GM21529 (cell line): ENCODE measurements around the gene TBC1D9B.

Experiments used
- ATAC-seq: cut with Tn5 transposase; IDR thresholded peaks from one replicate; pipeline ENCODE4 v1.9.1; 2021; ENCODE audit not compliant: unreplicated experiment

TBC1D9B gene

DNA sequence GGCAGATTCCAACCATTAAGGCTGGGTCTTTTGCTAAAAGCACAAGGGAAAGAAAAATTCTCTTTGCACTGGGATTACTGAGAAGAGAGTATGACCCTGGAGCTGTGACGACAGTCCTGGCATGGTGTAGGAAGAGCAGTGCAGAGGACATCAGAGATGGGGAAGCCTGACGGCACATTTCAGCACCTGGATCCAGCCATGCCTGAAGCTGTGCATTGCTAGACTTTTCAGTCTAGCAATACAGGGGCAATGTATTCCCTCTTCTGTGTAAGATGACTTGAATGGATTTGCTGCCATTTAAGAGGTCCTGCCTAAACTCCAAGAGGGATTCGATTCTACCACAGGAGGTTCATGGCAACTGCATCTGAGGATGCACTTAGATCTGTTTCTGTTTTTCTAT lies 36.7 kb downstream of the TBC1D9B start:
- no peak for ATAC-seq

DNA sequence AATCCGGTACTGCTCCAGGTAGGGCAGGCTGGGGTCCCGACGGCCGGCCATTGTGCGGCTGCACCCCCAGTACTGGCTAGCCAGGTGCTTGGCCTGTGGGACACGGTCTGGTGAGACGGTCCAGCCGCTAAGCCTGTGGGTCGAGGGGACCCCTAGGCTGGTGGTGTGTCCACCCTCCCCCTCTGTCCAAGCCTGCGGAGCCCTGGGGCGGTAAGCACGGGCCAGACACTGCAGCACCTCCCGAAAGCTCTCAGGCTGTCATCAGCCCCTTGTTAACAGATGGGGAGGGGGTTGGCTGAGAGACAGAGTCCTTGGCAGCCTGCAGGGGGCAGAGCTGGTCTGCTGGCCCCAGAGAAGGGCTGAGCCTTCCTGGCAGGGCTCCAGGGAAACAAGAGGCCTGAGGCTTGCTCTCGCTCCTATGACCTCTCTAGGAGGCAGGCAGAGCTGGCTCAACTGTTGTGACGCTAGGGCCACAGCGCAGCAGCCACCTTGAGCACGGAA lies 37.2 kb downstream of the TBC1D9B start:
- no peak for ATAC-seq

DNA sequence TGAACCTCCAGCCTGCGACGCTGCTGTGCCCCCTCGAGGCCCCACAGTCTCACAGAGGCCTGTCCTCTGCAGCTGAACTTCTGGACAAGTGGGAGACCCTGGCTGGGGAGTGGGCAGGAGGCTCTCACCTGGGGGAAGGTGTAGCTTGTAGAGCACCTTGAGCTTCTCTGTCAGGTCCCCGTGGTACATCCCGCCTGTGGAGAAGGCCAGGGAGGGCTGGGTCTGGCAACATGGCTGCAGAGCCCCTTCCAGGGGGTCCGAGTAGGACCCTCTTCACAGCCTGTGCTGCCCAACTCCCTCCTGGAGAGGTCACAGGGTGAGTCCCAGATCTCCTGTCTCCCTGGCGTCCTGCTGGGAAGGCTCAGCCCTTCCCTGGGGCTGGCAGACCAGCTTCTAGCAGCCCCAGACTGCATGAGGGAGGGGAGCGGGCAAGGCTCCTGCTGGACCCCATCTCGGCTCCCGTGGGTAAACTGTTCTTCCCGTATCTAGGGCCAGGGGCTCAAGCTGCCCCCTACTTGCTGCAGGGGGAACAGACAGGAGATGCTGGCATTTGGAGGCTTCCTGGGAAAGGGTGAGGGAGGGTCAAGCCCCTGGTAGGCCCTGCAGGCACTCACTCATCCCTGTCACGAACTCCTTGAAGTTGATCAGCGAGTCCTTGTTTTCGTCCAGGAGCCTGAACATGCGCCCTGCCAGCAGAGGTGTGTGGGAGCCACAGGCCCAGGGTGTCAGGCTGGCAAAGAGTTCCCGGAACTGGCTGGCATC lies 37.9 kb downstream of the TBC1D9B start:
- no peak for ATAC-seq

DNA sequence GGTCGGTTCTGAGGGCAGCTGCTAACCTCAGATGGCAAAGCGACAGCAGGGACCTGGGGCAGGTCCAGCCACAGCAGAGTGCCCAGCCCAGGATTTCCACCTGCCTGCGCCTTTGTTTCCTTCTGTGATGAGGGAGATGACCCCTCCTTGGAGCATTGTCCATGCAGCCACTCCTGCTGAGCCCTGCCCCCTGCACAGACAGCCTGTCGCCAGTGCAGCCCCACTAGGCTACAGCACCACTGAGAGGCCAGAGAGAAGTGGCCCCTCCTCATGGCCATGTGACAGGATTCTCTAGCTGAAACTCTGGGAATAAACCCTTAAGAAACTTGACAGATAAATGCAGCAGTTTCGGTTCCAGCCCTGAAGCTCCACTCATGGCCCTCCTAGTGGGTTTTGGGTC lies 38.6 kb downstream of the TBC1D9B start:
- ATAC-seq = no peak

DNA sequence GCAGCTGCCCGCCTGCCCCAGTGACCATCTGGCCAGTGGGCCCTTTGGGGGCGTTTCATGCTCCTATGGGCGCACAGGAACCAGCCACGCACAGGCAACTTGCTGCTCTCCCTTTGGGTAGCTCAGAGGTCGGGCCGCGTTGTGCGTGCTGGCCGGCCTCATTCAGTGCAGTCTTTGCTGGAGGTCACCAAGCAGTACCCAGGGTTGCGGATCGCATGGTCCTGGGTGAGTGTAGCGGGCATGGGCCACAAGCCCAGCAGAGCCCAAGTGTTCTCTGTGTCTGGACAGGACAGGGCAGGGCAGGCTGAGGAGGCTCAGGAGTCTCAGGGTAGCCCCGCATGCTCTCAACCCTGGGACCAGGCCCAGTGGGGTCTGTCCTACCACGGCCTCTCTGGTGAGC lies 39.2 kb downstream of the TBC1D9B start:
- no peak for ATAC-seq

DNA sequence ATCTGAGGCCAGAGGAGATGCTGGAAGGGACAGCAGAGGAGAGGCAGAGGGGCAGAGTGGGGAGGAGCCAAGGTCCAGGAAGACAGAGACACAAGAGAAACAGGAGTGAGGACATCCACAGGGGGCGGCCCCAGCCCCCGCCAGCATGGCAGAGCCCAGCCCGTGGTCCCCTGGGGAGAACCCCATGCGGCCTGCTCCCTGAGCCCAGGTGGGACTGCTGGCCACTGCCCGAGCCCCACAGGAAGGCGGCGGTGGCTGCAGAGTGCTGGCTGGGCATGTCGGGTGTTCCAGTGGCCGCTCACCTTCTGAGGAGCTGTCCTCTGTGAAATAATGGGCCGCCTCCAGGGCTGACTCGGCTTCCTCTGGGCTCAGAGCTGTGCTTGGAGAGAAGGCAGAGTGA lies 40.2 kb downstream of the TBC1D9B start:
- ATAC-seq = no peak

DNA sequence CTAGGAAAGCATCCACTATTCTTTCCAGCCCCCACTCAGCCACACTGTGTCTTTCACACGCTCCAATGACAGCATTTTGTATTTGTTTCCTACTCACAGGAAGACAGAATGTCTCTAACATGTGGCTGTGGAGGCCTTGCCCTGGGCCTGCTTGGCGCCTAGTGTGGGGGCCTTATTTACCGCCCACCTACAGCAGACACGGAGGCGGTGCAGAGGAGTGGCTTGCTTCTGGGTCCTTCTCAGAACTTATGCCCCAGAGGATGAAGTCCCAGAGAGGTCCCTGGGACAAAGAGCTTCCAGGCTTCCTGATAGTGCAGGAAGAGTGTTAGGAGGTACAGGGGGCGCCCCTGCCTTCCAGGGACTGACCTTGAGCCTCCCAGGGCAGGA lies 40.6 kb downstream of the TBC1D9B start:
- no peak for ATAC-seq

DNA sequence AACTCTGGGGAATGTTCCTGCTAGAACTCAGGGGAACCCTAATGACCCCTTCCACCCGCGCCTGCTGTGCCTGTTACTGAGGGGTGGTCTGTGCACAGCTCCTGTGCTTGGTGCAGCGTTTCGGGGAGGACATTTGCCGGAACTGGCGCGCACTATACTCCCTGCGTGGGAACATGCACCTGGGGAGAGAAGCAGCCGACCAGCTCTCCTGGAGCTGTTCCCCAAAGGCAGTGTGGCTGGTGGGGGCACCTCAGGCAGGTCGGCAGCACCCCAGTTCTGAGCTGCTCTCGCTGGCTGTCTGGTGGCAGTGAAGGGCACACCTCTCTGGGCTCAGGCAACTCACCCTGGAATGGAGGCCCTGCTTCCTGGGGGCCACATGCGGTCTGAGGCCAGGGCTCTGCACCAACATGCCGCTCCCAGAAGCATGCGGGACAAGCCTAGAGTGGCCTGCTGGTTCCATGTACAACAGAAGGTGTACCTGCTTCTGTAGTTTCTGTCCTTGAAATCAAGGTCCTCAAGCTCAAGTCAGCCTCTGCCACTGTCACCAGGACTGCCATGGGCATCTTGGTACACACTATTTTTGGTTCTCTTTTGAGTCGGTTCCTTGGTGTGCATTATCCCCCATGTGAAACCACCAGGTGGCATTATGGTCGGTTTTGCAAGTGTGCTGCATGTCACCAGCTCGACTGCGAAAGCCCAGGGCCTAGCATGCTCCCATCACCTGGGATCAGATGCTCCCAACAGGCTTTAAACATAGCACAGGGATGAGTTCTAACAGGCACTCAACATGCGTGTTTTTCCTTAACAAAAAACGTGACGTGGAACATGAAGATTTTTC lies 41.2 kb downstream of the TBC1D9B start:
- ATAC-seq = peak; percentile 61

DNA sequence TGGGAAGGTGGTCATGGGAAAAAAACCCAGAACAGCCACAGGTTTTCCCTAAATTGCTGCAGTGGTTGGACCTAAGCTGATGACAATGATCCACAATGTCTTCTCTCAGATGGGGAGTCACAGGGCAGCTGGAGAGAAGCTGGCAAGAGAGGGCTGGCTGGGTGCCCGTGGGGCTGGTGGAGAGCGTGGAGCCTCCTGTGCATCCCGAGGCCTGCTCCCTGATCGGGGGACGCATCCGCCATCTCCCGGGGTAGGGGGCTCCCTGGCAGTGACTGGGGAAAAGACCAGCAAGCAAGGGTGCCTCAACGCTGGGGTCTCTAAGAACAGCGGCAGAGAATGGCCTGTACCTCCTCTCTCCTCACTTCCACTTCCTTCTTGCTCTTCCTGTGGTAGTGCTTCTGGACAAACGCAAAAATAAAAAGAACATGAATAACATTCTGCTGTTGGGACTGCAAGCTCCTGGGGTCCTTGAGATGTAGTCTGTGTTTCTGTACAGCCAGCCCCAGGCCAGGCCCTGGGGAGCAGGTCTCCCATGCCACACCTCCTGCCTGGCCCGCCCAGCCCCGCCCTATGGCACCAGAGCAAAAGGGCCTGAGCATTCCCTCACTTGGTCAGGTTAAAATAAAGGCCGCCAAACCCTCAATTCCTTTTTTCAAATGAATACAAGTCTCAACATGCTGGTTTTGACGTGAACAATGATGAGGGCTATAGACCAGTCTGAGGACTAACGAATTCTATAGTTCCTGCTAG lies 42.0 kb downstream of the TBC1D9B start:
- no peak for ATAC-seq

DNA sequence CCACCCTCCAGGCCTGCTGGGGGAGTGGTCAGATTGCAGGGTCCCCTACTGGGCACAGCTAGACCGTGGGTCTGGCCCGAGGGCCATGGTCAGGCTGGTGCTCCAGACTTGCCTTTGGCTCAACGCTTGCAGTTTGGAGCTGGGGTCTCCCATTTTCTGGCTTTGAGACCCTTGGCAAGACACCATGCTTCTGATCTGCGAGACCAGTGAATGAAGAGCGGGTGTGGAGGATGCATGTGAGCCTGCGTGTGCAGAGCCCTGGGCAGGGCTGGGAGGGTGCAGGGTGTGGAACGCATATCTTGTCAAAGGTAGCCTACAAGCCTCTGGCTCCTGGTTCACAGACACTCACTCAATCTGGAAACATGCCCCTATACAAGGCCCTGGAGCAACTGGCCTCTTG lies 43.0 kb downstream of the TBC1D9B start:
- ATAC-seq = no peak

DNA sequence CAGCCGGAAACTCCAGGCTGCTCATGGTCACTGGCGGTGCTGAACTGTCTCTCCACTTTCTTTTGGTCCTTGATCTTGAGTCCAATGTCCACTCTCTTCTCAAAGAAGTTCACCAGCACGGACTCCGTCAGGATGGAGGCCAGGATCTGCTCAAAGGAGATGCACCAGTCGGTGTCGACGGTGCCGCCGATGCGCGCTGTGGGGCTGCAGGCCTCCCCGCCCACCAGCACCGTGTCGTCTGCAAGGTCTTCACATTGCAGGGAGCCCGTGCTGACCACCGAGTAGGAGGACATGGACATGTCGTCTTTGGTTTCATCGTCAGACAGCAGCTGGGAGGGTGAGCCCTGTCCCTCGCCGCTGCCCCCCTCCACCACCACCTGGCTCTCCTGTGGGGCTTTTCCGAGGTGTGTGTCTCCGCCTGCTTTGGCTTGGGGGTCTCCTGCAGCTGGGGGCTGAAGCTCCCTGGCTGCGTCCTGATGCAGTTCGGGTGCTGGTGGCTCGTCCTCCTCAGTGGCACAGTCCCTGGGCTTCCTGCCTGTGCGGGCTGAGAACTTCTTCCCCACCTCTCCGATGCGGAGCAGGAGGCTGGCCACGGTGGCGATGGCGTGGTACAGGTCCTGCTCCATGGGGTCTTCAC lies 44.1 kb downstream of the TBC1D9B start:
- ATAC-seq = no peak

DNA sequence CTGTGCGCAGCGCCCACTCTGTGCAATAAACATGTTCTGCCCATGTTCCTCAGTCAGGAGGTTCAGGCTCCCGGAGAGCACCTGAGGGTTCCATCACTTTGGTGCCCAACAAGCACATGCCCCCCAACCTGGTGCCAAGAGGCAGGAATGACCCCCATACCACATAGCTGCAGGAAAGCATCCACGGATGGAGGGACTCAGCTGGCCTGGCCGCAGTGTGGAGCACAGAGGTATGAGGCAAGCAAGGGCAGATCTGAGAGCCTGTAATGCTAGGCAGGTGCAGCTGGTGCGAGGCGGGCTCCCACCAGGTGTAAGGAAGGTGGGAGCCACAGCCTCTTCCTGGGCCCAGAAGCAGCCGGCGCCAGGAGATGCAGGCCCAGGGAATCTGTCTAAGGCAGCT lies 44.8 kb downstream of the TBC1D9B start:
- no peak for ATAC-seq

DNA sequence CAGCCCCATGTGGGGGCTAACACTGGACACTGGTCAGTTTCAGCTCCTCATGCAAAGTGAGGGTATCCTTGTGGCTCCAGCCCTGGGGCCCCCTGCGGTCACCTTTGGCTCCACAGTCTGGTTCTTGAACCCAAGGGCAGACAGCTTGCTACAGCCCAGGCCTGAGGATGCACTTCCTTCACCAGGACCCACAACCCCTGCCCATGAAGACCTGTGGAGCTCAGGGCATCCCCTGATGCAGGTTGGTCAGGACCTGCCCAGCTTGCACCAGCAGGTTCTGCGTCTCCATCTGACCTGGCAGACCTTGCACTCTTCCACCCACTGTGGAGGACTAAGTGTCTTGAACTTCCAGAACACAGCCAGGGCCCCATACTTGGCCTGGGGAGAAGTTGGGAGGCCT lies 45.4 kb downstream of the TBC1D9B start:
- no peak for ATAC-seq

DNA sequence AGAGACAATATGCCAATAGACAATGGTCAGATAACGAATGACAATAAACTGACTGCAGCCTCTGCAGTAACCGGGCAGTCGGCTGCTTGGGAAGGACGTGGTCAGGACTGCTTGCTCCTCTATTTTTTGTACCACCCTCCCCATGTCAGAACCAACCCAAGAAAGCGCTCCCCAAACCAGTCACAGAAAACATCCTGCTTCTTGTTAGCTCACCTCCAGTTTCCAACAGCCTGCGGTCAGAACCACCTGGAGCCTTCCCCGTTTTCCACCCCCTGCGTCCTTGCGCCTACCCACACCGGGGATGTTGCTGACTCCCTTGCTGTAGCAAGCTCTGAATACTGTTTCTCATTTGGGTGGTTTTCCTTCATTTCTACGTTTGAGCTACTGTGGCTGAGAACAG lies 47.4 kb downstream of the TBC1D9B start:
- no peak for ATAC-seq

DNA sequence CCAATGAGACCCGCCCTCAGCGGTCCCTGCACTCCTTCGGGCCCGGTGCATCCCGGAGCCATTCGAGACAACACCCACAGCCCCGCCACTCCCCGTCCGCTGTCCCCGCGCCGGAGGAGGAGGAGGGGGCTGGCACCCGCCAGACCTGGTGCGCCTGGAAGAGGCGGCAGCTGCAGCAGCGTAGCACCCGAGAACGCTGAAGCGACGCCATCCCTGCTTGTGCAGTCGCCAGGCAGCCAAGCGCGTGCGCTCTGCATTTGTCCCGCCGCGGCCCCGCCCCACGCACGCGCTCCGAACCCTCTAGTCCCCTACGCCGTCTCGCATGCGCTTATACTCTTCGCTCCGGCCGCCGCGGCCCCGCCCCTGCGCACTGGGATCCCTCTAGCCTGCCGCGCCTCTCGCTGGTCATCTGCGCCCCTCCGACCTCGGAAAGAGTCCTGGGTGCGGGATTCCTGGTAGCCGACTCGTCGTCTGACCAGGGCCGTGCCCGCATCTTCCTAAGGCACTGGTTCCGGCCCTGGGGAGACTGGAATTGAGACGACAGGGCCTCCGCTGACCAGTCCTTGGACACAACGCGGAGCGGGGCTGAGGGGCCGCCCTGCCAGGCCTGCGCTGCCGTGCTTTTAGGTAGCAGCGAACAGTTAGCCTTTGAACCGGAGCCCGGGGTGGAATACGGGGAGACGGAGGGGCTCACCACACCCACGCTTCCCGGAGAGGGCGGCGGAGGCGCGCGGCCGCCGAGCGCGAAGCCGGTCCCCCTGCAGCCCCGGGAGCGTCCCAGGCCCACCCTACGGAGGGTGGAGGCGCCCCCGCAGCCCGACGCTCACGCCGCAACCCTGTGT lies 48.9 kb downstream of the TBC1D9B start, which contains the start of gene MRNIP:
Gene MRNIP, minus strand, starts transcription at position 232 of the 842 bp plus-strand sequence. Its CDS starts 21 bp downstream, at position 211.
- peak; percentile 97 for ATAC-seq

DNA sequence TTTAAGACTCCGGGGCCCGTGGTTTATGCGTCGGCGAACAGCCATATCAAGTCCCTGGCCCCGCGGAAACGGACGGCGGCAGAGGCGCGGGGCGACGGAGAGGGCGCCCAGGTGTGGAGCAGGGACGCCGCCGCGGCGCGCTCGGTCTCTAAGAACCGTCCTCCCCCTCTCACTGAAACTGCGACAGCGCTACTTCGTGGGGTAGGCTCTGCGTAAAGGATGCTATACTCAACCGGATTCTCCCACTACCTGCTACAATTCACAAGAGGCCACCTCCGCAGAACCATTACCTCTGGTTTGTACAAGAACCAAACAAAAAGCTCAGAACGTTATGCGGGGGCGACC lies 49.5 kb downstream of the TBC1D9B start:
- ATAC-seq = peak; percentile 42

DNA sequence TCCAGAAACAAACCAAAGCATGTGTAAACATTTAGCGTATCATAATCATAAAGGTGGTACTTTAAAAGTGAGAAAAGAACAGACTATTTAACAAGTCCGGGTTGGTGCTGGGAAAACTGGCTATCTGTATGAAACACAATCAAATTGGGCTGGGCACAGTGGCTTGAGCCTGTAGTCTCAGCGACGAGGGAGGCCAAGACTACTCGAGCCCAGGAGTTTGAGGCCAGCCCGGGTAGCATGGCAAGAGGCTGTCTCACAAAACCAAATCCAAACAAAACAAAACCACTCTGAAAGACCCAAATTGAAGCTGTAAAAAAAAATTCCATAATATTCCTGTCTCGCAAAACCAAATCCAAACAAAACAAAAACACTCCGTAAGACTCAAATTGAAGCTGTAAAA lies 53.3 kb downstream of the TBC1D9B start:
- ATAC-seq = no peak

DNA sequence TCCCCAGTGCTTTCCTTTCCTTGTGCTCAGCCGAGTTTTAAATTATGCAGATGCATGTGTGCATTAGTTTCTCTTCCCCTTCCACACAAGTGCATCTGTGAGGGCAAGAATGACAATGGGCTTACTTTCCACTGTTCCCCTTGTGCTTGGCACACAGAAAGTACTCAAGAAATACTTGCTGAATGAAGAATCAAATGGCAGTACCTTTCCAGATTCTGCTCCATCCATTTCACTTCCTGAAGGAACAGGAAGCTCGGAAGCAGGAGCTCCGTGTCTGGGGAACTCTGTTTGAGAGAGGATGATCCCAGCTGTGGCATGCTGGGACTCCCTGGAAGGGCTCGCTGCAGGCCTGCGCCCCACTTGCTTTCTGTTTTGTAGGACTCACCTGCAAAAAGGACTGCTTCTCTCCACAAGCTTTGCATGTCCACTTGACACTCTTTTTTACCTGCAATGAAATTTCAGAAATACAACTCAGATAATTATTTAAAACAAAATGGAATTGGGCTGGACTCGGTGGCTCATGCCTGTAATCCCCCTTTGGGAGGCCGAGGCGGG lies 54.6 kb downstream of the TBC1D9B start:
- peak; percentile 93 for ATAC-seq

DNA sequence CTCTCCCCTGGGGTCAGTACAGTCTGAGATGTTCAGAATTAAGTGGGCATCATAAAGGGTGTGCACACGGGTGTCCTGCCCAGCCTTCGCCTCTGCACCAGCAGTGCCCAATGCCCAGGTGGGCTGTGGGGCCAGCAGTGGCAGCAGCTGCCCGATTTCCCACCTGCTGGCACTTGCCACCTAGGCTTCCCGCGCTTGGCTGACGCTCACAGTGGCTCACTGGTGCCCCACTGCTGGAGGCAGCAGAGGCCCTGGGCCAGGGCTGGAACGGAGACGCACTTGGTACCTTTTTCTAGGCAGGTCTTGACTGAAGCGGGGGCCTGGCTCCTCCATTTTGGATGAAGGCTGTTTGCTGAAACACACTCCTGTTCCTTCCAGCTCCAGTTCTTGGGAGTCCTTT lies 66.1 kb downstream of the TBC1D9B start:
- no peak for ATAC-seq

DNA sequence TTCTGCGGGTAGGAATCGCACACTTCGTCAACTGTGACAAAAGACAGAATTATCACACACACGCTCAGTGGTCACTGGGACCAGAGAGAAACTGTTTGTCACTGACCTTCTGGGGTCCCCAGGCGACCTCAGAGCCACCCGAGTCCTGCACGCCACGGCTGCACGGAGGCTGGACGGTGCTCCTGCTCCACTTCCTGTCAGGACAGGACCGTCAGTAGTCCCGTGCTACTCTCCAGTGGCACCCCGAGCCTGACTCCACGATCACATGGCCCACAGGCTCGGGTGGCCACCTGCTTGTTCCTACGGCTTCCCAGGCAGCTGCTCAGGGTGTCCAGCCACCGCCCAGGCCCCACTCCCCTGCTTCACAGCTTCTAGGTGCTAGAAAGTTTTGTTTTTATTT lies 66.9 kb downstream of the TBC1D9B start:
- no peak for ATAC-seq
